SK-N-SH (cell line): ENCODE data around the gene WWTR1. TPM values are rescaled to one million over a fixed set of nuclear protein-coding genes. Genes with fewer than 3 reads are reported as not detected.

Experiments used
- CTCF ChIA-PET: fragments of 300-600, 350-600 bp; formaldehyde crosslinking; extraction: SDS; loops from one replicate; lab custom pipeline; 2021; lab: Yijun Ruan, JAX
- POLR2A ChIA-PET: fragments of 350-600 bp; sonication (Branson Sonifier 250); formaldehyde crosslinking; extraction: SDS; loops from one replicate; lab custom pipeline; 2020; ENCODE audit warnings: antibody characterized with exemption, inconsistent platforms; lab: Yijun Ruan, JAX
- DNase-seq: peaks from one replicate; pipeline ENCODE4 v3.0.0; 2012
- H2AFZ ChIP-seq: fragments of 200-600 bp; sonication (generic); 2 replicates; pipeline ENCODE4 v1.8.1; 2016; ENCODE audit warnings: antibody characterized with exemption, mild to moderate bottlenecking, low read depth
- H3F3A ChIP-seq: fragments of 200-600 bp; sonication (generic); replicated peaks from 2 replicates; pipeline ENCODE3; 2016; ENCODE audit warnings: antibody characterized with exemption, mild to moderate bottlenecking; ENCODE audit not compliant: insufficient read depth
- H3K27ac ChIP-seq, 2 experiments: fragments of 200-500 bp in 1 of 2; fragments of 200-600 bp in 1 of 2; sonication (Bioruptor generic) in 1 of 2; sonication (generic), shearing (Covaris generic) in 1 of 2; 2 replicates each; pipeline versions ENCODE4 v1.5.1 to v1.6.1; 2014 to 2016; ENCODE audit warnings: low read depth in 2 of 2, inconsistent platforms in 1 of 2, low read length in 1 of 2, mild to moderate bottlenecking in 1 of 2, mixed read lengths in 1 of 2
- H3K27me3 ChIP-seq: fragments of 200-600 bp; sonication (generic), shearing (Covaris generic); 2 replicates; pipeline ENCODE4 v1.6.1; 2016; ENCODE audit warnings: mixed run types; ENCODE audit not compliant: insufficient read depth
- H3K36me3 ChIP-seq, 2 experiments: fragments of 200-500 bp in 1 of 2; fragments of 200-600 bp in 1 of 2; sonication (Bioruptor generic) in 1 of 2; sonication (generic) in 1 of 2; replicated peaks in 1 of 2; 2 replicates each; pipeline versions ENCODE3 to v1.5.1; 2014 to 2016; ENCODE audit warnings: low read length in 1 of 2, mild to moderate bottlenecking in 1 of 2; ENCODE audit not compliant: insufficient read depth in 2 of 2, control insufficient read depth in 1 of 2
- H3K4me1 ChIP-seq, 2 experiments: fragments of 200-500 bp in 1 of 2; fragments of 200-600 bp in 1 of 2; sonication (Bioruptor generic) in 1 of 2; sonication (generic), shearing (Covaris generic) in 1 of 2; 2 replicates each; pipeline versions ENCODE4 v1.5.1 to v1.6.1; 2014 to 2016; ENCODE audit warnings: low read depth in 1 of 2, low read length in 1 of 2, mixed run types in 1 of 2; ENCODE audit not compliant: insufficient read depth in 2 of 2, control insufficient read depth in 1 of 2
- H3K4me2 ChIP-seq: fragments of 200-600 bp; sonication (generic), shearing (Covaris generic); 2 replicates; pipeline ENCODE4 v1.6.1; 2017; ENCODE audit warnings: mixed run types
- H3K4me3 ChIP-seq, 2 experiments: fragments of 200-500 bp in 1 of 2; fragments of 200-600 bp in 1 of 2; sonication (Bioruptor generic) in 1 of 2; sonication (generic), shearing (Covaris generic) in 1 of 2; 2 replicates each; pipeline versions ENCODE4 v1.5.1 to v1.8.1; 2014 to 2016; ENCODE audit warnings: low read depth in 2 of 2, inconsistent platforms in 1 of 2, low read length in 1 of 2, mild to moderate bottlenecking in 1 of 2, mixed read lengths in 1 of 2, moderate library complexity in 1 of 2
- H3K79me2 ChIP-seq: fragments of 200-600 bp; sonication (generic); 2 replicates; pipeline ENCODE4 v1.8.1; 2017; ENCODE audit warnings: mild to moderate bottlenecking; ENCODE audit not compliant: insufficient read depth
- H3K9ac ChIP-seq: fragments of 200-600 bp; sonication (generic); 2 replicates; pipeline ENCODE4 v1.6.1; 2017; ENCODE audit warnings: mixed run types
- H3K9me2 ChIP-seq: fragments of 200-600 bp; sonication (generic); 2 replicates; pipeline ENCODE4 v1.6.1; 2017; ENCODE audit warnings: mixed run types
- H3K9me3 ChIP-seq: fragments of 200-600 bp; sonication (generic); 2 replicates; pipeline ENCODE4 v1.6.1; 2017; ENCODE audit warnings: mixed run types, mild to moderate bottlenecking, moderate library complexity
- H4K20me1 ChIP-seq: fragments of 200-600 bp; sonication (generic); 2 replicates; pipeline ENCODE4 v1.6.1; 2017; ENCODE audit warnings: mild to moderate bottlenecking, mixed run types; ENCODE audit not compliant: insufficient read depth
- CHD2 ChIP-seq: fragments of 150-350 bp; IDR thresholded peaks from 2 replicates; pipeline ENCODE4 v1.6.1; 2018; ENCODE audit warnings: low read length; ENCODE audit not compliant: partially characterized antibody
- ELF1 ChIP-seq: IDR thresholded peaks from 2 replicates; pipeline ENCODE4 v1.4.0; 2012
- EP300 ChIP-seq, 2 experiments: IDR thresholded peaks; 2 replicates each; pipeline versions ENCODE4 v1.4.0 to v1.6.1; 2012; ENCODE audit warnings: borderline replicate concordance in 1 of 2, low read depth in 1 of 2, low read length in 1 of 2
- EZH2phosphoT487 ChIP-seq: fragments of 200-600 bp; sonication (generic); IDR thresholded peaks from 2 replicates; pipeline ENCODE4 v1.6.1; 2017; ENCODE audit warnings: low read depth, mixed run types, mild to moderate bottlenecking, antibody characterized with exemption, moderate library complexity, borderline replicate concordance
- FOSL2 ChIP-seq: IDR thresholded peaks from 2 replicates; pipeline ENCODE4 v1.4.0; 2012; ENCODE audit warnings: low read depth, mild to moderate bottlenecking, moderate library complexity, borderline replicate concordance
- FOXJ3 ChIP-seq: sonication (generic); formaldehyde crosslinking; IDR thresholded peaks from 2 replicates; pipeline ENCODE4 v1.5.1; 2020; ENCODE audit warnings: mild to moderate bottlenecking, missing genetic modification reagents
- FOXM1 ChIP-seq: IDR thresholded peaks from 2 replicates; pipeline ENCODE4 v1.4.0; 2012; ENCODE audit warnings: low read depth, mild to moderate bottlenecking
- GATA2 ChIP-seq: sonication (generic); formaldehyde crosslinking; IDR thresholded peaks from 2 replicates; pipeline ENCODE4 v1.5.0; 2020; ENCODE audit warnings: mild to moderate bottlenecking, missing genetic modification reagents
- MEF2A ChIP-seq: IDR thresholded peaks from 2 replicates; pipeline ENCODE4 v1.4.0; 2012; ENCODE audit warnings: low read depth, borderline replicate concordance
- MXI1 ChIP-seq: IDR thresholded peaks from 2 replicates; pipeline ENCODE4 v1.6.1; 2012; ENCODE audit warnings: mild to moderate bottlenecking, low read depth, low read length, improper control_type of control experiment
- NFIC ChIP-seq: IDR thresholded peaks from 2 replicates; pipeline ENCODE4 v1.4.0; 2012; ENCODE audit warnings: borderline replicate concordance
- POLR2AphosphoS5 ChIP-seq: IDR thresholded peaks from 2 replicates; pipeline ENCODE4 v1.6.1; 2012; ENCODE audit warnings: low read depth, low read length
- RCOR1 ChIP-seq: fragments of 150-350 bp; IDR thresholded peaks from 2 replicates; pipeline ENCODE4 v1.6.1; 2017; ENCODE audit warnings: antibody characterized with exemption, low read length
- SMC3 ChIP-seq: IDR thresholded peaks from 2 replicates; pipeline ENCODE4 v1.6.1; 2012; ENCODE audit warnings: low read depth, low read length, improper control_type of control experiment
- TAF1 ChIP-seq: IDR thresholded peaks from 2 replicates; pipeline ENCODE4 v1.6.1; 2012; ENCODE audit warnings: low read depth, mild to moderate bottlenecking, low read length, moderate library complexity, borderline replicate concordance
- TEAD4 ChIP-seq: IDR thresholded peaks from 2 replicates; pipeline ENCODE4 v1.4.0; 2012; ENCODE audit warnings: mild to moderate bottlenecking, borderline replicate concordance; ENCODE audit not compliant: insufficient read depth
- WGBS: methylation state at CpG from one replicate; pipeline ENCODE4 v1.1.6; 2017; ENCODE audit warnings: low lambda C conversion rate; 5-methylcytosine and 5-hydroxymethylcytosine counted together
- polyA plus RNA-seq, 3 experiments: library from polyadenylated mRNA; depleted of rRNA; stranded (reverse); fragments of >200 nt; gene quantifications; 2 replicates each; pipeline ENCODE4 v1.2.3, GENCODE V29; 2012
- TF ChIP-seq, protein P1 (sequence below): fragments of 150-350 bp; IDR thresholded peaks from 2 replicates; pipeline ENCODE4 v1.6.1; 2017; ENCODE audit warnings: antibody characterized with exemption, low read length, low read depth, borderline replicate concordance
- TF ChIP-seq, protein P2 (sequence below): IDR thresholded peaks from 2 replicates; pipeline ENCODE4; 2012
- TF ChIP-seq, protein P3 (sequence below): IDR thresholded peaks from 2 replicates; pipeline ENCODE4 v1.4.0; 2012; ENCODE audit warnings: low read depth, borderline replicate concordance
- TF ChIP-seq, protein P4 (sequence below): fragments of 150-350 bp; IDR thresholded peaks from 2 replicates; pipeline ENCODE4 v1.6.1; 2016; ENCODE audit warnings: mild to moderate bottlenecking, low read depth, low read length
- TF ChIP-seq, protein P5 (sequence below): IDR thresholded peaks from 2 replicates; pipeline ENCODE4 v1.6.1; 2012; ENCODE audit warnings: mild to moderate bottlenecking, low read depth, low read length, moderate library complexity
- TF ChIP-seq, protein P6 (sequence below): IDR thresholded peaks from 2 replicates; pipeline ENCODE4 v1.4.0; 2012; ENCODE audit warnings: low read depth, borderline replicate concordance

WWTR1 gene
- polyA plus RNA-seq, 1 of the 3 experiments (the other 2 are of a cell fraction) = 60.6 TPM

DNA sequence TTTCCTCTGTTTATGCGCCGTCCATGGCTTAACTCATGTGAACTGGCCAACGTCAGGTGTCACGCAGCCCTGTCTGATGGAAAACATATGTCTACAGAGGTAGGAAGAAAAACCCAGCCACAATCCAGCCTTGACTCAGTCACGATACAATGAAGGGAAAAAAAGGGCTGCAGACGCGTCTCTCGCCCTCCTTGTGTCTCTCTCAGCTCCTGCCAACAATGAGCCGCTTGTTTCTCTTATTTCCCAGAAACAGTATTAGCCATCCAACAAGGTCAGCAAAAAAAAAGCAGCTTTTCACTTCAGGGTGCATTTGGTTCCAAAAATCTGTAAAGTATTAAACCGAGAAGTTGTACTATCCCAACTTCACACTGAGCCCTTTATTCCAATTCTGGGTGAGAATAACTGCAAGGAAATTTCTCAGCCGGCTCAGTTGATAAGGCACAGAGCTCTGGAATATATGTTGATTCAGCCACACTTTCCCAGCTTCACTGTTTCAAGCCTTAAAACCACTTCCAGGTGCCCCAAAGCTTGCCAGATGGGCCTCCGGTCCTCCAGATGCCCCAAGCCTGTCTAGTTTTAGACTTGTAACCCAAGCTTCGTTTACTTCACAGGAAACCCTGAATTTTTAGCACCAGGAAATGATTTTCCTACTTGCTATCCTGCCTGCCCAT is 103.9 kb downstream of the WWTR1 start:
- 23% methylated on average over 13 of the region's 13 CpGs for WGBS
- ChIA-PET CTCF (interaction anchor here (1.1 to 3.7 kb wide), 4 partner anchors 15 to 163 kb away, joined by 5 to 12 read pairs (median 6); no protein-coding TSS in a partner anchor), POLR2A (interaction anchor here (0.6 to 1.2 kb wide), 2 partner anchors 44 to 198 kb away, joined by 3 read pairs; partner anchors contain the start of gene COMMD2)
- Histone ChIP-seq H3F3A (peaks cover 35% of the 10 kb centered on the region), H3K27ac (peak overlapping the region; percentile 92 to 95), H3K79me2 (peaks cover 67% of the 10 kb centered on the region), H3K9me2 (no peaks in the 10 kb centered on the region), H3K9ac (peak overlapping the region; percentile 64), H3K9me3 (no peaks in the 10 kb centered on the region), H3K4me1 (peaks cover 24 to 49% of the 10 kb centered on the region in 2 experiments), H3K4me2 (peak overlapping the region; percentile 69), H3K4me3 (peak overlapping the region; percentile 17 to 18; a peak in 1 of 4 replicates), H3K36me3 (peaks cover 0 to 5% of the 10 kb centered on the region in 2 experiments), H4K20me1 (no peaks in the 10 kb centered on the region), H3K27me3 (no peaks in the 10 kb centered on the region), H2AFZ (peak overlapping the region; percentile 35)
- DNase-seq = peak; percentile 37
- TF ChIP-seq EZH2phosphoT487 = no peak
- no peak for TF ChIP-seq CHD2
- peak; percentile 40; the same call in 1 of the 2 replicates for TF ChIP-seq FOXJ3 (CRISPR knock-in tag)
- TF ChIP-seq, protein P1, sequence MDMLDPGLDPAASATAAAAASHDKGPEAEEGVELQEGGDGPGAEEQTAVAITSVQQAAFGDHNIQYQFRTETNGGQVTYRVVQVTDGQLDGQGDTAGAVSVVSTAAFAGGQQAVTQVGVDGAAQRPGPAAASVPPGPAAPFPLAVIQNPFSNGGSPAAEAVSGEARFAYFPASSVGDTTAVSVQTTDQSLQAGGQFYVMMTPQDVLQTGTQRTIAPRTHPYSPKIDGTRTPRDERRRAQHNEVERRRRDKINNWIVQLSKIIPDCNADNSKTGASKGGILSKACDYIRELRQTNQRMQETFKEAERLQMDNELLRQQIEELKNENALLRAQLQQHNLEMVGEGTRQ = no peak
- TF ChIP-seq ELF1 = no peak
- TF ChIP-seq, protein P2, sequence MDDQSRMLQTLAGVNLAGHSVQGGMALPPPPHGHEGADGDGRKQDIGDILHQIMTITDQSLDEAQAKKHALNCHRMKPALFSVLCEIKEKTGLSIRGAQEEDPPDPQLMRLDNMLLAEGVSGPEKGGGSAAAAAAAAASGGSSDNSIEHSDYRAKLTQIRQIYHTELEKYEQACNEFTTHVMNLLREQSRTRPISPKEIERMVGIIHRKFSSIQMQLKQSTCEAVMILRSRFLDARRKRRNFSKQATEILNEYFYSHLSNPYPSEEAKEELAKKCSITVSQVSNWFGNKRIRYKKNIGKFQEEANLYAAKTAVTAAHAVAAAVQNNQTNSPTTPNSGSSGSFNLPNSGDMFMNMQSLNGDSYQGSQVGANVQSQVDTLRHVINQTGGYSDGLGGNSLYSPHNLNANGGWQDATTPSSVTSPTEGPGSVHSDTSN = peak; percentile 92
- peak; percentile 58; the same call in 1 of the 2 replicates for TF ChIP-seq FOXM1
- TF ChIP-seq, protein P3, sequence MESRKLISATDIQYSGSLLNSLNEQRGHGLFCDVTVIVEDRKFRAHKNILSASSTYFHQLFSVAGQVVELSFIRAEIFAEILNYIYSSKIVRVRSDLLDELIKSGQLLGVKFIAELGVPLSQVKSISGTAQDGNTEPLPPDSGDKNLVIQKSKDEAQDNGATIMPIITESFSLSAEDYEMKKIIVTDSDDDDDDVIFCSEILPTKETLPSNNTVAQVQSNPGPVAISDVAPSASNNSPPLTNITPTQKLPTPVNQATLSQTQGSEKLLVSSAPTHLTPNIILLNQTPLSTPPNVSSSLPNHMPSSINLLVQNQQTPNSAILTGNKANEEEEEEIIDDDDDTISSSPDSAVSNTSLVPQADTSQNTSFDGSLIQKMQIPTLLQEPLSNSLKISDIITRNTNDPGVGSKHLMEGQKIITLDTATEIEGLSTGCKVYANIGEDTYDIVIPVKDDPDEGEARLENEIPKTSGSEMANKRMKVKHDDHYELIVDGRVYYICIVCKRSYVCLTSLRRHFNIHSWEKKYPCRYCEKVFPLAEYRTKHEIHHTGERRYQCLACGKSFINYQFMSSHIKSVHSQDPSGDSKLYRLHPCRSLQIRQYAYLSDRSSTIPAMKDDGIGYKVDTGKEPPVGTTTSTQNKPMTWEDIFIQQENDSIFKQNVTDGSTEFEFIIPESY = no peak
- TF ChIP-seq, protein P4, sequence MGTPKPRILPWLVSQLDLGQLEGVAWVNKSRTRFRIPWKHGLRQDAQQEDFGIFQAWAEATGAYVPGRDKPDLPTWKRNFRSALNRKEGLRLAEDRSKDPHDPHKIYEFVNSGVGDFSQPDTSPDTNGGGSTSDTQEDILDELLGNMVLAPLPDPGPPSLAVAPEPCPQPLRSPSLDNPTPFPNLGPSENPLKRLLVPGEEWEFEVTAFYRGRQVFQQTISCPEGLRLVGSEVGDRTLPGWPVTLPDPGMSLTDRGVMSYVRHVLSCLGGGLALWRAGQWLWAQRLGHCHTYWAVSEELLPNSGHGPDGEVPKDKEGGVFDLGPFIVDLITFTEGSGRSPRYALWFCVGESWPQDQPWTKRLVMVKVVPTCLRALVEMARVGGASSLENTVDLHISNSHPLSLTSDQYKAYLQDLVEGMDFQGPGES = no peak
- no peak for TF ChIP-seq MXI1
- TF ChIP-seq, protein P5, sequence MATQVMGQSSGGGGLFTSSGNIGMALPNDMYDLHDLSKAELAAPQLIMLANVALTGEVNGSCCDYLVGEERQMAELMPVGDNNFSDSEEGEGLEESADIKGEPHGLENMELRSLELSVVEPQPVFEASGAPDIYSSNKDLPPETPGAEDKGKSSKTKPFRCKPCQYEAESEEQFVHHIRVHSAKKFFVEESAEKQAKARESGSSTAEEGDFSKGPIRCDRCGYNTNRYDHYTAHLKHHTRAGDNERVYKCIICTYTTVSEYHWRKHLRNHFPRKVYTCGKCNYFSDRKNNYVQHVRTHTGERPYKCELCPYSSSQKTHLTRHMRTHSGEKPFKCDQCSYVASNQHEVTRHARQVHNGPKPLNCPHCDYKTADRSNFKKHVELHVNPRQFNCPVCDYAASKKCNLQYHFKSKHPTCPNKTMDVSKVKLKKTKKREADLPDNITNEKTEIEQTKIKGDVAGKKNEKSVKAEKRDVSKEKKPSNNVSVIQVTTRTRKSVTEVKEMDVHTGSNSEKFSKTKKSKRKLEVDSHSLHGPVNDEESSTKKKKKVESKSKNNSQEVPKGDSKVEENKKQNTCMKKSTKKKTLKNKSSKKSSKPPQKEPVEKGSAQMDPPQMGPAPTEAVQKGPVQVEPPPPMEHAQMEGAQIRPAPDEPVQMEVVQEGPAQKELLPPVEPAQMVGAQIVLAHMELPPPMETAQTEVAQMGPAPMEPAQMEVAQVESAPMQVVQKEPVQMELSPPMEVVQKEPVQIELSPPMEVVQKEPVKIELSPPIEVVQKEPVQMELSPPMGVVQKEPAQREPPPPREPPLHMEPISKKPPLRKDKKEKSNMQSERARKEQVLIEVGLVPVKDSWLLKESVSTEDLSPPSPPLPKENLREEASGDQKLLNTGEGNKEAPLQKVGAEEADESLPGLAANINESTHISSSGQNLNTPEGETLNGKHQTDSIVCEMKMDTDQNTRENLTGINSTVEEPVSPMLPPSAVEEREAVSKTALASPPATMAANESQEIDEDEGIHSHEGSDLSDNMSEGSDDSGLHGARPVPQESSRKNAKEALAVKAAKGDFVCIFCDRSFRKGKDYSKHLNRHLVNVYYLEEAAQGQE = peak; percentile 28; the same call in 1 of the 2 replicates
- TF ChIP-seq TEAD4 = no peak
- TF ChIP-seq SMC3 = no peak
- no peak for TF ChIP-seq TAF1
- peak; percentile 11; the same call in 1 of the 2 replicates for TF ChIP-seq FOSL2
- peak; percentile 41; the same call in 1 of the 2 replicates for TF ChIP-seq NFIC
- TF ChIP-seq RCOR1 = peak; percentile 44; the same call in 1 of the 2 replicates
- TF ChIP-seq EP300 (IDR thresholded peaks at IDR 0.05; ENCODE audit: borderline replicate concordance in 1 of 2, low read depth in 1 of 2, low read length in 1 of 2) = peak; percentile 67 to 74
- TF ChIP-seq, protein P6, sequence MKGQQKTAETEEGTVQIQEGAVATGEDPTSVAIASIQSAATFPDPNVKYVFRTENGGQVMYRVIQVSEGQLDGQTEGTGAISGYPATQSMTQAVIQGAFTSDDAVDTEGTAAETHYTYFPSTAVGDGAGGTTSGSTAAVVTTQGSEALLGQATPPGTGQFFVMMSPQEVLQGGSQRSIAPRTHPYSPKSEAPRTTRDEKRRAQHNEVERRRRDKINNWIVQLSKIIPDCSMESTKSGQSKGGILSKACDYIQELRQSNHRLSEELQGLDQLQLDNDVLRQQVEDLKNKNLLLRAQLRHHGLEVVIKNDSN = 0 out of 2 replicates have a peak, but pooled peaks have one; percentile 23
- peak; percentile 59; the same call in 1 of the 2 replicates for TF ChIP-seq POLR2AphosphoS5
- TF ChIP-seq MEF2A = no peak
- TF ChIP-seq GATA2 (CRISPR knock-in tag) = no peak
